HepG2 (cell line): Measurements from ENCODE around the gene CD276. TPM values are rescaled to one million over a fixed set of nuclear protein-coding genes. Genes with fewer than 3 reads are reported as not detected.

Experiments
- HNF4A ChIP-seq: sonication (generic); formaldehyde crosslinking; IDR thresholded peaks from 2 replicates; pipeline ENCODE4 v1.4.0; 2020; ENCODE audit warnings: missing genetic modification reagents
- IRF2 ChIP-seq: IDR thresholded peaks from 2 replicates; pipeline ENCODE4 v1.6.1; 2018; ENCODE audit warnings: missing genetic modification reagents, missing compliant biosample characterization
- RARG ChIP-seq: sonication (generic); formaldehyde crosslinking; IDR thresholded peaks from 2 replicates; pipeline ENCODE4 v1.4.0; 2020; ENCODE audit warnings: low read depth, mild to moderate bottlenecking, missing genetic modification reagents
- RBFOX2 ChIP-seq: fragments of 200-400 bp; formaldehyde crosslinking; IDR thresholded peaks from 2 replicates; pipeline ENCODE4 v1.6.1; 2017; ENCODE audit warnings: low read depth, mild to moderate bottlenecking, low read length
- TBX2 ChIP-seq: sonication (generic); formaldehyde crosslinking; IDR thresholded peaks from 2 replicates; pipeline ENCODE4 v1.5.0; 2020; ENCODE audit warnings: missing genetic modification reagents, mild to moderate bottlenecking, borderline replicate concordance
- ZBTB8A ChIP-seq: sonication (generic); formaldehyde crosslinking; IDR thresholded peaks from 2 replicates; pipeline ENCODE4 v1.4.0; 2020; ENCODE audit warnings: mild to moderate bottlenecking, low read depth, missing genetic modification reagents, borderline replicate concordance
- polyA plus RNA-seq, 8 experiments: library from polyadenylated mRNA; depleted of rRNA in 3 of 8; stranded (reverse) in 7 of 8; unstranded in 1 of 8; fragments of >200 nt; fragmentation: Illumina TruSeq in 4 of 8; extraction: Trizol in 4 of 8; gene quantifications; 2 replicates each; pipeline versions ENCODE4 v1.2.1 to v1.2.3, GENCODE V29; 2011 to 2016; ENCODE audit warnings: low read depth in 4 of 8, missing spikeins in 1 of 8, mixed read lengths in 1 of 8; ENCODE audit not compliant: insufficient read depth in 1 of 8
- total RNA-seq, 5 experiments: library from RNA; depleted of rRNA; stranded (reverse); fragments of >200 nt; fragmentation: Illumina TruSeq; extraction: Trizol; gene quantifications; 2 replicates each; pipeline ENCODE4 v1.2.3, GENCODE V29; 2016; ENCODE audit warnings: low read depth in 1 of 5
- TF ChIP-seq, protein P1 (sequence below): sonication (generic); formaldehyde crosslinking; IDR thresholded peaks from 2 replicates; pipeline ENCODE4 v1.5.0; 2020; ENCODE audit warnings: mild to moderate bottlenecking, missing genetic modification reagents, borderline replicate concordance
- TF ChIP-seq, protein P2 (sequence below): sonication (generic); formaldehyde crosslinking; IDR thresholded peaks from 2 replicates; pipeline ENCODE4 v1.4.0; 2020; ENCODE audit warnings: missing genetic modification reagents, mild to moderate bottlenecking, borderline replicate concordance

The CD276 gene
- total and polyA plus RNA-seq, 2 of the 13 experiments (the other 11 are each of a cell fraction or from before 2014, with no cell fraction given), result 24.6 to 55.2 TPM

DNA sequence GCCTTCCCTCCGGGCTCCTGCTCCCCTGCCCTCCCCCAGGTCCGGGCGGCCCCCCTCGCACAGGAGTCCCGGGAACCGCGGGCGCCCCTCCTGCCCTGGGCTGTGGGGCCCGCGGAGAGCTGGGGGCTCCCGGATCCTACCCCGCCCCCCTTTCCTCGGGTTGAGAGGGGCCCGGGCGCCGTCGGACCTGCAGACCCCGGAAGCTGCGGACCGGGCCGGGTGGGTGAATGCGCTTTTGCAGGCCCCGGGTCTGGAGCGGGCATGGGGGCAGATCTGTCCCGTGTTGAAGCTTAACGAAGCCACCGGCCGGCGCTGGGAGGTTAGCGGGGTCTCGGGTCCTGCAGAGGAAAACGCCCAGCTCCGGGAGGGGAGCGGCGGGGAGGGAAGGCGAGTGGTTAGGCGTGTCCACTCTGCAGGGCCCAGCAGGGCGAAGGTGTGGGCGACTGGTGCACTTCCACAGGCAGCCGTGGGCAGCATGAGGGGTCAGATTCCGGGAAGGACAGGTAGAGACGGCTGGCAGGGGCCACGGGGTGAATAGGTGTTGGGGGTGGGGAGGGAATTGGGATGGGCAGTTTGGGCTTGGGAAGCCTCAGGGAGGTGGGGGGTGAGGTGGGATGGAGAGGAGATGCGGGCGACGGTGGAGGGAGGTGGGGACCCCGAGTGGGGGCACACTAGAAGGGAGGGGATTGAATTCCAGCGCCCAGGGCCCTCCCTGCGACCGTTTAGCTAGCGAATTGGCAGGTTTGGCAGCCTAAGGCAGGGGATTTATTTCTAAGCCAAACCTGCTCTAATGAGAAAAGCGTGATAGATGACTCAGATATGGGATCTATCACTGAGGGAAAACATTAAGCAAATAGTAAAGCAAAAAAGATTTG lies 635 bp downstream of the CD276 start (continued):
- TF ChIP-seq, protein P1, sequence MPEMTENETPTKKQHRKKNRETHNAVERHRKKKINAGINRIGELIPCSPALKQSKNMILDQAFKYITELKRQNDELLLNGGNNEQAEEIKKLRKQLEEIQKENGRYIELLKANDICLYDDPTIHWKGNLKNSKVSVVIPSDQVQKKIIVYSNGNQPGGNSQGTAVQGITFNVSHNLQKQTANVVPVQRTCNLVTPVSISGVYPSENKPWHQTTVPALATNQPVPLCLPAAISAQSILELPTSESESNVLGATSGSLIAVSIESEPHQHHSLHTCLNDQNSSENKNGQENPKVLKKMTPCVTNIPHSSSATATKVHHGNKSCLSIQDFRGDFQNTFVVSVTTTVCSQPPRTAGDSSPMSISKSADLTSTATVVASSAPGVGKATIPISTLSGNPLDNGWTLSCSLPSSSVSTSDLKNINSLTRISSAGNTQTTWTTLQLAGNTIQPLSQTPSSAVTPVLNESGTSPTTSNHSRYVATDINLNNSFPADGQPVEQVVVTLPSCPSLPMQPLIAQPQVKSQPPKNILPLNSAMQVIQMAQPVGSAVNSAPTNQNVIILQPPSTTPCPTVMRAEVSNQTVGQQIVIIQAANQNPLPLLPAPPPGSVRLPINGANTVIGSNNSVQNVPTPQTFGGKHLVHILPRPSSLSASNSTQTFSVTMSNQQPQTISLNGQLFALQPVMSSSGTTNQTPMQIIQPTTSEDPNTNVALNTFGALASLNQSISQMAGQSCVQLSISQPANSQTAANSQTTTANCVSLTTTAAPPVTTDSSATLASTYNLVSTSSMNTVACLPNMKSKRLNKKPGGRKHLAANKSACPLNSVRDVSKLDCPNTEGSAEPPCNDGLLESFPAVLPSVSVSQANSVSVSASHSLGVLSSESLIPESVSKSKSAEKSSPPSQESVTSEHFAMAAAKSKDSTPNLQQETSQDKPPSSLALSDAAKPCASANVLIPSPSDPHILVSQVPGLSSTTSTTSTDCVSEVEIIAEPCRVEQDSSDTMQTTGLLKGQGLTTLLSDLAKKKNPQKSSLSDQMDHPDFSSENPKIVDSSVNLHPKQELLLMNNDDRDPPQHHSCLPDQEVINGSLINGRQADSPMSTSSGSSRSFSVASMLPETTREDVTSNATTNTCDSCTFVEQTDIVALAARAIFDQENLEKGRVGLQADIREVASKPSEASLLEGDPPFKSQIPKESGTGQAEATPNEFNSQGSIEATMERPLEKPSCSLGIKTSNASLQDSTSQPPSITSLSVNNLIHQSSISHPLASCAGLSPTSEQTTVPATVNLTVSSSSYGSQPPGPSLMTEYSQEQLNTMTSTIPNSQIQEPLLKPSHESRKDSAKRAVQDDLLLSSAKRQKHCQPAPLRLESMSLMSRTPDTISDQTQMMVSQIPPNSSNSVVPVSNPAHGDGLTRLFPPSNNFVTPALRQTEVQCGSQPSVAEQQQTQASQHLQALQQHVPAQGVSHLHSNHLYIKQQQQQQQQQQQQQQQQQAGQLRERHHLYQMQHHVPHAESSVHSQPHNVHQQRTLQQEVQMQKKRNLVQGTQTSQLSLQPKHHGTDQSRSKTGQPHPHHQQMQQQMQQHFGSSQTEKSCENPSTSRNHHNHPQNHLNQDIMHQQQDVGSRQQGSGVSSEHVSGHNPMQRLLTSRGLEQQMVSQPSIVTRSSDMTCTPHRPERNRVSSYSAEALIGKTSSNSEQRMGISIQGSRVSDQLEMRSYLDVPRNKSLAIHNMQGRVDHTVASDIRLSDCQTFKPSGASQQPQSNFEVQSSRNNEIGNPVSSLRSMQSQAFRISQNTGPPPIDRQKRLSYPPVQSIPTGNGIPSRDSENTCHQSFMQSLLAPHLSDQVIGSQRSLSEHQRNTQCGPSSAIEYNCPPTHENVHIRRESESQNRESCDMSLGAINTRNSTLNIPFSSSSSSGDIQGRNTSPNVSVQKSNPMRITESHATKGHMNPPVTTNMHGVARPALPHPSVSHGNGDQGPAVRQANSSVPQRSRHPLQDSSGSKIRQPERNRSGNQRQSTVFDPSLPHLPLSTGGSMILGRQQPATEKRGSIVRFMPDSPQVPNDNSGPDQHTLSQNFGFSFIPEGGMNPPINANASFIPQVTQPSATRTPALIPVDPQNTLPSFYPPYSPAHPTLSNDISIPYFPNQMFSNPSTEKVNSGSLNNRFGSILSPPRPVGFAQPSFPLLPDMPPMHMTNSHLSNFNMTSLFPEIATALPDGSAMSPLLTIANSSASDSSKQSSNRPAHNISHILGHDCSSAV (CRISPR knock-in tag), result no peak
- TF ChIP-seq RBFOX2, result peak; percentile 61
- TF ChIP-seq, protein P2, sequence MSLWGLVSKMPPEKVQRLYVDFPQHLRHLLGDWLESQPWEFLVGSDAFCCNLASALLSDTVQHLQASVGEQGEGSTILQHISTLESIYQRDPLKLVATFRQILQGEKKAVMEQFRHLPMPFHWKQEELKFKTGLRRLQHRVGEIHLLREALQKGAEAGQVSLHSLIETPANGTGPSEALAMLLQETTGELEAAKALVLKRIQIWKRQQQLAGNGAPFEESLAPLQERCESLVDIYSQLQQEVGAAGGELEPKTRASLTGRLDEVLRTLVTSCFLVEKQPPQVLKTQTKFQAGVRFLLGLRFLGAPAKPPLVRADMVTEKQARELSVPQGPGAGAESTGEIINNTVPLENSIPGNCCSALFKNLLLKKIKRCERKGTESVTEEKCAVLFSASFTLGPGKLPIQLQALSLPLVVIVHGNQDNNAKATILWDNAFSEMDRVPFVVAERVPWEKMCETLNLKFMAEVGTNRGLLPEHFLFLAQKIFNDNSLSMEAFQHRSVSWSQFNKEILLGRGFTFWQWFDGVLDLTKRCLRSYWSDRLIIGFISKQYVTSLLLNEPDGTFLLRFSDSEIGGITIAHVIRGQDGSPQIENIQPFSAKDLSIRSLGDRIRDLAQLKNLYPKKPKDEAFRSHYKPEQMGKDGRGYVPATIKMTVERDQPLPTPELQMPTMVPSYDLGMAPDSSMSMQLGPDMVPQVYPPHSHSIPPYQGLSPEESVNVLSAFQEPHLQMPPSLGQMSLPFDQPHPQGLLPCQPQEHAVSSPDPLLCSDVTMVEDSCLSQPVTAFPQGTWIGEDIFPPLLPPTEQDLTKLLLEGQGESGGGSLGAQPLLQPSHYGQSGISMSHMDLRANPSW, result no peak
- 0 out of 2 replicates have a peak, but pooled peaks have one; percentile 21 for TF ChIP-seq TBX2 (CRISPR knock-in tag)
- TF ChIP-seq RARG (CRISPR knock-in tag), result no peak
- no peak for TF ChIP-seq ZBTB8A
- TF ChIP-seq IRF2 (CRISPR knock-in tag), result no peak
- TF ChIP-seq HNF4A (CRISPR knock-in tag), result no peak
